ENCODE results near the gene OVCA2. TPM values are rescaled to one million over a fixed set of nuclear protein-coding genes. Genes with fewer than 3 reads are reported as not detected.

Gene OVCA2
- total RNA-seq, 1 donor from 2014 or later: 14.4 TPM

- DNase-seq (peak; percentile 81), ATAC-seq (peak; percentile 39)
- intact Hi-C loops (cut with micrococcal nuclease): loop anchor here (5.0 kb wide), 1 partner anchor 192 kb away; no protein-coding TSS in a partner anchor
Measured at GRCh38 chr17:2050300-2051060, 8.7 kb downstream of the OVCA2 start.

GRCh38 chr17:2051061-2051932 lies 9.5 kb downstream of the OVCA2 start:
- intact Hi-C loops (cut with micrococcal nuclease): loop anchor here (5.0 kb wide), 1 partner anchor 191 kb away; no protein-coding TSS in a partner anchor
- DNase-seq: peak; percentile 61

GRCh38 chr17:2051933-2052559 lies 10.2 kb downstream of the OVCA2 start:
- DNase-seq: no peak
- no peak for ATAC-seq
- intact Hi-C loops (cut with micrococcal nuclease): loop anchor here (5.0 kb wide), 1 partner anchor 190 kb away; no protein-coding TSS in a partner anchor

More at GRCh38 chr17:2051061-2051932, 9.5 kb downstream of the OVCA2 start:
- ATAC-seq: no peak

- DNase-seq (peak; percentile 88), ATAC-seq (peak; percentile 23)
- intact Hi-C loops (cut with micrococcal nuclease): loop anchor here (5.0 kb wide), 1 partner anchor 189 kb away; no protein-coding TSS in a partner anchor
Measured at GRCh38 chr17:2053380-2054261, 11.8 kb downstream of the OVCA2 start.

GRCh38 chr17:2054262-2054511 lies 12.4 kb downstream of the OVCA2 start:
- DNase-seq (no peak), ATAC-seq (no peak)
- intact Hi-C loops (cut with micrococcal nuclease): loop anchor here (5.0 kb wide), 1 partner anchor 188 kb away; no protein-coding TSS in a partner anchor

GRCh38 chr17:2054512-2055291 lies 12.9 kb downstream of the OVCA2 start, which contains the start of gene HIC1:
HIC1 (plus strand) TSS chr17:2055103; CDS start chr17:2056691, 1,588 bp downstream.
- ATAC-seq: peak; percentile 65
- peak; percentile 91 for DNase-seq
- intact Hi-C loops (cut with micrococcal nuclease): loop anchor here (5.0 kb wide), 1 partner anchor 188 kb away; no protein-coding TSS in a partner anchor

GRCh38 chr17:2055292-2056205 lies 13.7 kb downstream of the OVCA2 start:
- intact Hi-C loops (cut with micrococcal nuclease): no loop called here
- DNase-seq (peak; percentile 73), ATAC-seq (peak; percentile 4)

GRCh38 chr17:2056206-2057174 lies 14.7 kb downstream of the OVCA2 start:
- intact Hi-C loops (cut with micrococcal nuclease): no loop called here
- peak; percentile 60 for DNase-seq
- ATAC-seq: no peak

- intact Hi-C loops (cut with micrococcal nuclease): no loop called here
- ATAC-seq (no peak), DNase-seq (peak; percentile 53)
Measured at GRCh38 chr17:2057175-2057759, 15.4 kb downstream of the OVCA2 start.

- ATAC-seq (no peak), DNase-seq (peak; percentile 56)
- intact Hi-C loops (cut with micrococcal nuclease): no loop called here
Measured at GRCh38 chr17:2057760-2058585, 16.2 kb downstream of the OVCA2 start.

GRCh38 chr17:2058586-2059546 lies 17.0 kb downstream of the OVCA2 start:
- DNase-seq (peak; percentile 90), ATAC-seq (peak; percentile 34)
- intact Hi-C loops (cut with micrococcal nuclease): no loop called here

- no peak for DNase-seq
Measured at GRCh38 chr17:2059547-2060384, 17.9 kb downstream of the OVCA2 start.

GRCh38 chr17:2060385-2060658 lies 18.5 kb downstream of the OVCA2 start:
- intact Hi-C loops (cut with micrococcal nuclease): no loop called here
- no peak for ATAC-seq
- no peak for DNase-seq

More at GRCh38 chr17:2059547-2060384, 17.9 kb downstream of the OVCA2 start:
- intact Hi-C loops (cut with micrococcal nuclease): no loop called here
- ATAC-seq: no peak
